GM19351 (cell line): ENCODE data around the gene FAM50B.

Source experiments
- ATAC-seq: cut with Tn5 transposase; IDR thresholded peaks from one replicate; pipeline ENCODE4 v1.9.1; 2021; ENCODE audit warnings: mild to moderate bottlenecking, moderate library complexity; ENCODE audit not compliant: unreplicated experiment

FAM50B gene

GRCh38 chr6:3871515-3871914 is 22.3 kb downstream of the FAM50B start:
- ATAC-seq: no peak

- no peak for ATAC-seq
Observed at GRCh38 chr6:3871939-3872338, 22.8 kb downstream of the FAM50B start.

- ATAC-seq: no peak
Observed at GRCh38 chr6:3872370-3872854, 23.2 kb downstream of the FAM50B start.

- ATAC-seq: no peak
Observed at GRCh38 chr6:3873051-3873450, 23.9 kb downstream of the FAM50B start.

GRCh38 chr6:3874069-3874468 is 24.9 kb downstream of the FAM50B start:
- no peak for ATAC-seq

- no peak for ATAC-seq
Observed at GRCh38 chr6:3875486-3875885, 26.3 kb downstream of the FAM50B start.

GRCh38 chr6:3876101-3876500 is 26.9 kb downstream of the FAM50B start:
- no peak for ATAC-seq

- ATAC-seq: no peak
Observed at GRCh38 chr6:3876866-3877265, 27.7 kb downstream of the FAM50B start.

- ATAC-seq: no peak
Observed at GRCh38 chr6:3878048-3878666, 29.0 kb downstream of the FAM50B start.

GRCh38 chr6:3879194-3879952 is 30.2 kb downstream of the FAM50B start:
- ATAC-seq: no peak

- ATAC-seq: no peak
Observed at GRCh38 chr6:3881711-3882421, 32.7 kb downstream of the FAM50B start.

- ATAC-seq: no peak
Observed at GRCh38 chr6:3882431-3882830, 33.3 kb downstream of the FAM50B start.

- no peak for ATAC-seq
Observed at GRCh38 chr6:3882866-3883265, 33.7 kb downstream of the FAM50B start.

- ATAC-seq: no peak
Observed at GRCh38 chr6:3884007-3884745, 35.0 kb downstream of the FAM50B start.

- ATAC-seq: no peak
Observed at GRCh38 chr6:3885262-3886036, 36.3 kb downstream of the FAM50B start.

GRCh38 chr6:3887150-3887700 is 38.1 kb downstream of the FAM50B start:
- no peak for ATAC-seq

- no peak for ATAC-seq
Observed at GRCh38 chr6:3888153-3888957, 39.2 kb downstream of the FAM50B start.

GRCh38 chr6:3890047-3890446 is 40.9 kb downstream of the FAM50B start:
- ATAC-seq: no peak

- no peak for ATAC-seq
Observed at GRCh38 chr6:3891883-3892282, 42.7 kb downstream of the FAM50B start.
